Esophagus squamous epithelium (tissue), 4 donors: Measurements from ENCODE around the gene RCL1.

Experiments used
- POLR2A ChIP-seq, 4 donors: fragments of 450-650 bp; IDR thresholded peaks; one replicate each; pipeline ENCODE4 v1.6.1; 2017; ENCODE audit warnings: antibody characterized with exemption in 4 of 4, mild to moderate bottlenecking in 4 of 4, moderate library complexity in 3 of 4
- TF ChIP-seq, protein P1 (sequence below), 6 experiments: fragments of 450-650 bp in 4 of 6; fragments of 200-600 bp in 2 of 6; sonication (generic) in 2 of 6; IDR thresholded peaks; one replicate each; pipeline ENCODE4 v1.5.1; 2016 to 2019; ENCODE audit warnings: antibody characterized with exemption in 6 of 6, mild to moderate bottlenecking in 4 of 6, moderate library complexity in 4 of 6

DNA sequence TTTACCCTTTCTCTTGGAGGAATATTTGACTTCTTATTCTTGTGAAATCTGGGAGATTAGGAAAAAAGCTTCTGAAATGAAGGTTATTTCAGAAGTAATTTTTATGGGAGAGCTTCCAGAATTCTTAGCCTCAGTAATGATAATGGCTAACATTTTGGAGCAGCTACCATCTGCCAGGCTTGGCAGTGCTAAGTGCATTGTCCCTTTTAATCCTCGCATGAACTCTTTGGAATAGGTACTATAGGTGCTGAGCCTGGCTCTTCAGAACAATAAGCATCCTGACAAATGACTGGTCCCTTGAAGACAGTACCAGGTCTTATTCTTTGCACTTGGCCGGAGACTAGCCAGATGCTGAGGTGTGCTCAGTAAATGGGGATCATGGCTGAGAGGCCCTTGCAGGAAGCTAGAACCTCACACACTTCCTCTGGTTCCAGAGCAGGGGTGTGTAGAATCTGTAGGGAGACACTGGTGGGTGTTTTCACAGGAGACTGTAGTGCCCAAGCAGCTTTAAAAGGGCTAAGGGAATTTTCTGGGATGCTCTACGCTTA lies 90.7 kb downstream of the RCL1 start:
- TF ChIP-seq, protein P1, sequence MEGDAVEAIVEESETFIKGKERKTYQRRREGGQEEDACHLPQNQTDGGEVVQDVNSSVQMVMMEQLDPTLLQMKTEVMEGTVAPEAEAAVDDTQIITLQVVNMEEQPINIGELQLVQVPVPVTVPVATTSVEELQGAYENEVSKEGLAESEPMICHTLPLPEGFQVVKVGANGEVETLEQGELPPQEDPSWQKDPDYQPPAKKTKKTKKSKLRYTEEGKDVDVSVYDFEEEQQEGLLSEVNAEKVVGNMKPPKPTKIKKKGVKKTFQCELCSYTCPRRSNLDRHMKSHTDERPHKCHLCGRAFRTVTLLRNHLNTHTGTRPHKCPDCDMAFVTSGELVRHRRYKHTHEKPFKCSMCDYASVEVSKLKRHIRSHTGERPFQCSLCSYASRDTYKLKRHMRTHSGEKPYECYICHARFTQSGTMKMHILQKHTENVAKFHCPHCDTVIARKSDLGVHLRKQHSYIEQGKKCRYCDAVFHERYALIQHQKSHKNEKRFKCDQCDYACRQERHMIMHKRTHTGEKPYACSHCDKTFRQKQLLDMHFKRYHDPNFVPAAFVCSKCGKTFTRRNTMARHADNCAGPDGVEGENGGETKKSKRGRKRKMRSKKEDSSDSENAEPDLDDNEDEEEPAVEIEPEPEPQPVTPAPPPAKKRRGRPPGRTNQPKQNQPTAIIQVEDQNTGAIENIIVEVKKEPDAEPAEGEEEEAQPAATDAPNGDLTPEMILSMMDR (IDR thresholded peaks at IDR 0.05): no peak
- TF ChIP-seq POLR2A (IDR thresholded peaks at IDR 0.05): no peak
